ENCODE measurements around the gene IQCK. TPM values are rescaled to one million over a fixed set of nuclear protein-coding genes. Genes with fewer than 3 reads are reported as not detected.
"Not testable (repeated sequence)": the region's sequence is repeated elsewhere in the genome, so short reads cannot be mapped to it uniquely, and the experiment has no call there.

The IQCK gene
- total RNA-seq, 2 experiments from 2014 or later, result 3.3 to 4.0 TPM

- H3K4me3 Mint-ChIP-seq, result no peak overlapping the region
- no peak for DNase-seq
- no peaks in the 10 kb centered on the region for H3K36me3 Mint-ChIP-seq
- no peaks in the 10 kb centered on the region for H3K9me3 Mint-ChIP-seq
- H3K27ac Mint-ChIP-seq, result no peak overlapping the region
- no peaks in the 10 kb centered on the region for H3K27me3 Mint-ChIP-seq
- H3K4me1 Mint-ChIP-seq, result peaks cover 3% of the 10 kb centered on the region
Measured at GRCh38 chr16:19776565-19776964, 58.5 kb downstream of the IQCK start.

DNA sequence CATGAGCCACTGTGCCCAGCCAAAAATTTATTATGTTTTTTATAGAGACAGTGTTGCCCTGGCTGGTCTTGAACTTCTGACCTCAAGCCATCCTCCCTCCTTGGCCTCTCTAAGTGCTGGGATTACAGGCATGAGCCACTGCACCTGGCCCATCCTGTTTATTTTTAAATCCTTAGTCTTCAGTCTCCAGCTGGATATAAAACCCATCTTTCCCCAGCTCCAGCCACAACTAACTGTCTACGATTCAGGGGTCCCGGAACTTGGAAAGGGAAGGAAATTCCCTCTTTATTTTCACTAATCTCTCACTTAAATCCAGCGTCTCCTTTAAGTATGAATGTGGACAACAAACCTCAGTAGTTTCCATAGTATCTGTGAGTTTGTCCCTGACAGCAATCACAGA, 62.2 kb downstream of the IQCK start:
- peaks cover 3% of the 10 kb centered on the region for H3K4me1 Mint-ChIP-seq
- no peaks in the 10 kb centered on the region for H3K36me3 Mint-ChIP-seq
- no peaks in the 10 kb centered on the region for H3K9me3 Mint-ChIP-seq
- DNase-seq, result no peak
- H3K4me3 Mint-ChIP-seq, result no peak overlapping the region
- H3K27ac Mint-ChIP-seq, result no peak overlapping the region
- H3K27me3 Mint-ChIP-seq, result no peaks in the 10 kb centered on the region

GRCh38 chr16:19781226-19781625, 63.2 kb downstream of the IQCK start:
- Mint-ChIP-seq H3K4me3 (no peak overlapping the region), H3K27ac (no peak overlapping the region), H3K36me3 (no peaks in the 10 kb centered on the region), H3K4me1 (peaks cover 3% of the 10 kb centered on the region), H3K9me3 (no peaks in the 10 kb centered on the region), H3K27me3 (no peaks in the 10 kb centered on the region)
- DNase-seq, result no peak

DNA sequence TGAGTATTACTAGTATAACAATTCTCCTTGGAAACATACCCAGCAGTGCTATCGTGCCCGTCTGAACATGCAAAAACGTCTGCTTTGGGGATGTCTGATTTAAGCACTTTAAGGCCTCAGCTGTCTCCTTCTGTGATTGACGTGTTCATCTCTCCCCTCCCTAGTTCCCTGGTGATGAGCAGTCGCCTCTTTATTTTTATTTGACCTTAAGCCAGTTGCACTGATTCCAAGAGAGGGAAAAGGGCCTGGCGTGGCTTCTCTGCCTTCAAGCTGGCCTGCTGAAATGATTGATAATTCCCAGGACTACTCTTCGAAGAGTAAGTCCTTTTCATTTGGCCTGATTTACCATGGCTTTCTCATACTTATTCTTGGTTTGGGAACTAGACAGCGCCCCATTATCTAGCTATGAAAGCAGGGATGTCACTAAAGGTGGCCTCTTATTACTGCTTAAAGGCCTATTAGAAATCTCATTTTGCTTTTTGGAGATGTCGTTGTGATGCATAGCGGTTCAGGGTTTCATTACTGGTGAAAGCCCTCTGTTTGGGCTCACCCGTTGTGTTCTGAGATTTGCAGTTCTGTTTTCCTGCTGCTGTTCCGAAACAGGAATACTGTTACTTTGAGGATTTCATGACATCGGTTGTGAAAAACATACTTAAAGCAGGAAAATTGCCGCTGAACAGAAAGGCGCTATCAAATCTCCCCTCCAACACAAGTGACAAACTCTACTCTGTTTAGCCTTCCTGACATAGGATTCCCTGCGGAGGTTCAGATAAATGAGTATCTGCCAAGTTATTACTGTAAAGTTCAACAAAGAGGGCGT, 65.5 kb downstream of the IQCK start:
- Mint-ChIP-seq H3K27me3 (no peaks in the 10 kb centered on the region), H3K4me1 (no peaks in the 10 kb centered on the region), H3K27ac (no peak overlapping the region), H3K4me3 (no peak overlapping the region), H3K36me3 (no peaks in the 10 kb centered on the region), H3K9me3 (no peaks in the 10 kb centered on the region)
- DNase-seq, result no peak

- Mint-ChIP-seq H3K4me1 (no peaks in the 10 kb centered on the region), H3K36me3 (no peaks in the 10 kb centered on the region), H3K27me3 (no peaks in the 10 kb centered on the region), H3K27ac (no peak overlapping the region), H3K9me3 (no peaks in the 10 kb centered on the region), H3K4me3 (no peak overlapping the region)
- DNase-seq, result no peak
Measured at GRCh38 chr16:19784183-19784736, 66.2 kb downstream of the IQCK start.

DNA sequence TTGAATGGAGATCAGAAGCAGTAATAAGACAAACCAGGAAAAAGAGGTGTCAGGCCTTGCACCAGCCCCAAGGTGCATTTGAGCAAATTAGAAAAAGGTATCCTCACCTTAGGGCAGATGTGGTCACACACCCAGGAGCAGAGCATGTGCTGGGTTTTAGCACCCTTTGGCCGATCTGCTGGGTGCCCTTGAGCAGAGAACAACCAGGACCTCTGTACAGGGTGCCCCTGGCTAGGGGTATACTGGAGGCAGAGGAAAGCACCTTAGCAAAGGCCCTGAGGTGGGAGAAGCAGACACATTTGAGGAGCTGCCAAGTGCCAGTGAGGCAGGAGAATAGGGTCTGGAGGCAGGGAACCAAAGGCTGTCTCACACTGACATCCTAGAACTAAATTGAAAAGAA, 67.0 kb downstream of the IQCK start:
- Mint-ChIP-seq H3K9me3 (no peaks in the 10 kb centered on the region), H3K27me3 (no peaks in the 10 kb centered on the region), H3K4me3 (no peak overlapping the region), H3K4me1 (no peaks in the 10 kb centered on the region), H3K36me3 (no peaks in the 10 kb centered on the region), H3K27ac (no peak overlapping the region)
- DNase-seq, result no peak

DNA sequence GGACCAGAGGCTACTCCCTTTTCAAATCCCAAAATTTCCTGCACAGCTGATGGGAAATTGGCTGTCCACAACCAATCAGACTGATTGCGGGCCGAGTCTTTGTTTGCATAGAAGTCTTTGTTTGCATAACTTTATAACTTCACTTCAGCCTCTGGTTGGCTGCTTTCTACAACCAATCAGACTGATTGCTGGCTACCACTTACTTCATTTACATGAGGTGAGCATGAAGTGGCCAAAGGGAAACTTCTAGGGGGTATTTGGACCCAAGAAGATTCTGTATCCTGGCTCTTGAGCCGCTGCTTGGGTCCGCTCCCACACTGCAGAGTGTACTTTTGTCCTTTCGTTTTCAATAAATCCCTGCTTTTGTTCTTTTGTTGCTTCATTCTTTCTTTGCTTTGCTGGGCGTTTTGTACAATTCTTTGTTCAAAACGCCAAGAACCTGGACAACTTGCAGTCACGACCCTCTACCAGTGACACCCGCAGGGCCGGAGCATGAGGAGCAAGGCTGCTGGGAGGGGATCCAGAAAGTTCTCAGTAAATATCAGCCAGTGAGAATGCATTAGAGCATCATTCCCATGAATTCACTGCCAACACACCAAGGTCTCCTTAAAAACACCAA, 67.5 kb downstream of the IQCK start:
- Mint-ChIP-seq H3K27ac (no peak overlapping the region), H3K27me3 (no peaks in the 10 kb centered on the region), H3K9me3 (no peaks in the 10 kb centered on the region), H3K36me3 (no peaks in the 10 kb centered on the region), H3K4me1 (no peaks in the 10 kb centered on the region), H3K4me3 (no peak overlapping the region)
- no peak for DNase-seq

DNA sequence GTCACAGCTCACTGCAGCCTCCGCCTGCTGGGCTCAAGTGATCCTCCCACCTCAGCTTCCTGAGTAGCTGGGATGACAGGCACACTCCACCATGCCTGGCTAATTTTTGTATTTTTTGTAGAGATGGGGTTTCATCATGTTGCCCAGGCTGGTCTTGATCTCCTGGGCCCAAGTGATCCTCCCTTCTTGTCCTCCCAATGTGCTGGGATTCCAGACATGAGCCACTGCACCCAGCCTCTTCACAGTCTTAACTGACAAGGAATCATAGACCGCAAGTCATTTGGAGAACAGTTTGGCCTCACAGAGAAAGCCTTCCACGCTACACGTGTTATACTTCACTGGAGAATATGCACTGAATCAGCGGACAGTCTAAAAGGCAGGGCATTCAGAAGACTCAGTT, 83.3 kb downstream of the IQCK start:
- H3K4me1 Mint-ChIP-seq, H3K36me3 Mint-ChIP-seq, H3K27ac Mint-ChIP-seq, H3K4me3 Mint-ChIP-seq, H3K9me3 Mint-ChIP-seq, H3K27me3 Mint-ChIP-seq, DNase-seq: not testable (repeated sequence)

GRCh38 chr16:19801824-19802223, 83.8 kb downstream of the IQCK start:
- not testable (repeated sequence) for H3K36me3 Mint-ChIP-seq, H3K4me1 Mint-ChIP-seq, H3K27ac Mint-ChIP-seq, H3K9me3 Mint-ChIP-seq, DNase-seq, H3K4me3 Mint-ChIP-seq, H3K27me3 Mint-ChIP-seq

DNA sequence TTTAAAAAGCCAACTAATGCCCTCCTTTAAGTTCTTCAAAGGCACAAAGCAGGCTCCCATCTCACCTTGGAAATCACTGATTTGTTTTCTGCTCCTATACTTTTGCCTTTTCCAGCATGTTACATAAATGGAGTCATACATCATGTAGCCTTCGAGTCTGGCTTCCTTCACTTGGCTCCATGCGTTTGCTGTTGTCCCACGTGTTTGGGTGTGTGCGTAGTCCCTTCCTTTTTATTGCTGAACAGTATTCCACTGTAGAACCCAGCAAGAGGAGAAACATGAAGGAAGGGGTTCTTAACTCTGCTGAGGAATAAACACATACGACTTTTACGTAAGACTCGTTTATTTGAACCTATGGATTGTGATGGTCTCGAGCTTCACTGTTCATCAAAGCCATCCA, 84.5 kb downstream of the IQCK start:
- H3K4me3 Mint-ChIP-seq, result no peak overlapping the region
- H3K27me3 Mint-ChIP-seq, result no peaks in the 10 kb centered on the region
- peaks cover 4% of the 10 kb centered on the region for H3K36me3 Mint-ChIP-seq
- DNase-seq, result no peak
- no peak overlapping the region for H3K27ac Mint-ChIP-seq
- peaks cover 8% of the 10 kb centered on the region for H3K9me3 Mint-ChIP-seq
- peaks cover 10% of the 10 kb centered on the region for H3K4me1 Mint-ChIP-seq

- Mint-ChIP-seq H3K27ac (peak overlapping the region; percentile 71), H3K9me3 (peaks cover 8% of the 10 kb centered on the region), H3K4me1 (peaks cover 13% of the 10 kb centered on the region), H3K36me3 (peaks cover 4% of the 10 kb centered on the region), H3K27me3 (no peaks in the 10 kb centered on the region), H3K4me3 (peak overlapping the region; percentile 45)
- peak; percentile 14 for DNase-seq
Measured at GRCh38 chr16:19804538-19805323, 86.7 kb downstream of the IQCK start.

DNA sequence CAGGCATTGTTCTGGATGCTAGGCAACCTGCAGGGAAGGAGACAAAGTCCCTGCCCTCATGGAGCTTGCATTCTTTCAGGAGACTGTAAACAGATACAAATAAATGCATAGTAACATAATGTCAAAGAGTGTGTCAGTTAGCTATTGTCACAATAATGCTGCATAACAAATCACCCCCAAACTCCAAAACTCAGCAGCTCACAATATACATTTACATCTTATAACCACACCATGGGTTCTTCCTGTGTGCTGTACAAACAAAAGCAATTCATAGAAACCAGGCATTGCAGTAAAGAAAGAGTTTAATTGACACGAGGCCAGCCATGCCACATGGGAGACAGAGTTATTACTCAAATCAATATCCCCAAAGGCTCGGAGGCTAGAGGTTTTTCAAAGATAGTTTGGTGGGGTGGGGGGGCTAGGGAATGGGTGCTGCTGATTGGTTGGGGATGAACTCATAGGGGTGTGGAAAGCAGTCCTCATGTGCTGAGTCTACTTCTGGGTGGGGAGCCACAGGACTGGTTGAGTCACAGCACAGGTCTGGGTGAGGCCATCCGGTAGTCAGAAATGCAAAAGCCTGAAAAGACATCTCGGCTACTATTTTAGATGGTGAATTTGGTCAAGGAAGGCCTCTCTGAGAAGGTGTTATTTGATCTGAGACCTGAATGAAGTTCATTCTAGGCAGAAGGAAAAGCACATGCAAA, 87.5 kb downstream of the IQCK start:
- peaks cover 8% of the 10 kb centered on the region for H3K9me3 Mint-ChIP-seq
- H3K4me1 Mint-ChIP-seq, result peaks cover 13% of the 10 kb centered on the region
- no peak overlapping the region for H3K4me3 Mint-ChIP-seq
- peaks cover 4% of the 10 kb centered on the region for H3K36me3 Mint-ChIP-seq
- H3K27ac Mint-ChIP-seq, result no peak overlapping the region
- DNase-seq, result no peak
- no peaks in the 10 kb centered on the region for H3K27me3 Mint-ChIP-seq

GRCh38 chr16:19808061-19808641, 90.1 kb downstream of the IQCK start:
- H3K27ac Mint-ChIP-seq, result no peak overlapping the region
- DNase-seq, result no peak
- peaks cover 11% of the 10 kb centered on the region for H3K9me3 Mint-ChIP-seq
- no peaks in the 10 kb centered on the region for H3K27me3 Mint-ChIP-seq
- H3K4me1 Mint-ChIP-seq, result peaks cover 13% of the 10 kb centered on the region
- H3K4me3 Mint-ChIP-seq, result no peak overlapping the region
- peaks cover 6% of the 10 kb centered on the region for H3K36me3 Mint-ChIP-seq

- H3K27me3 Mint-ChIP-seq, result no peaks in the 10 kb centered on the region
- no peak overlapping the region for H3K4me3 Mint-ChIP-seq
- H3K27ac Mint-ChIP-seq, result no peak overlapping the region
Measured at GRCh38 chr16:19809121-19809635, 91.1 kb downstream of the IQCK start.

More at GRCh38 chr16:19809121-19809635, 91.1 kb downstream of the IQCK start:
- peaks cover 13% of the 10 kb centered on the region for H3K4me1 Mint-ChIP-seq
- peaks cover 6% of the 10 kb centered on the region for H3K36me3 Mint-ChIP-seq
- H3K9me3 Mint-ChIP-seq, result peaks cover 12% of the 10 kb centered on the region
- no peak for DNase-seq

Data from activated naive CD8-positive, alpha-beta T cell treated with anti-CD3 and anti-CD28 coated beads for 36 hours (primary cell).